ENCODE results near the gene CNTNAP5. TPM values are rescaled to one million over a fixed set of nuclear protein-coding genes. Genes with fewer than 3 reads are reported as not detected.

Gene CNTNAP5
- total and polyA plus RNA-seq, 2 donors (not counting 3 experiments of a cell fraction or from before 2014, with no cell fraction given), result not detected

DNA sequence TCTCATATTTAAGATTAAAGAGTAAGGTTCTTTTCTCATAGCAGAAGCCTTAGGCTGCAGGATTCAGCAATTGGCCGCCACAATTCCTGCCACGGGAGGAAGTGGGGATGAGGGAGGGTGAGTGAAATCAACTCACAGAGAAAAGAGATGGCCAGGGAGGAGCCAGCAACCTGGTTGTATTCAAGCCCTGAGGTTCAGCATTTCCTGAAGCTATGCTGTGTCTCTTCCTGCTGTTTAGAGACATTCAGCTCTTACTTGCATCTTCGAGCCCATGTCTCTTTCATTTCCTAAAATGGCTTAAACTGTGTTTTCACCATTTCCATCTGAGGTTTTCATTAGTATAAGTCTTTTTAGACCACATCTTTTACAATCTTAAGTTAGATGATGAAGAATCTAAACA is 522.6 kb downstream of the CNTNAP5 start:
- Histone ChIP-seq H3K9me1 (replicated peaks; ENCODE audit: control insufficient read depth, extremely low read depth, insufficient read depth, low read length) (no peaks in the 10 kb centered on the region), H3K9ac (replicated peaks; ENCODE audit: extremely low read depth, insufficient read depth, low read length) (no peak overlapping the region), H3K4me1 (ENCODE audit: control insufficient read depth, extremely low read depth, insufficient read depth, low read length) (no peaks in the 10 kb centered on the region), H3K4me2 (ENCODE audit: insufficient read depth, low read length) (no peak overlapping the region), H3K79me2 (ENCODE audit: control insufficient read depth, insufficient read depth, low read length) (no peaks in the 10 kb centered on the region), H3K27ac (ENCODE audit: insufficient read depth, low read depth, low read length) (no peak overlapping the region), H2AFZ (ENCODE audit: low read depth, low read length) (no peak overlapping the region), H4K20me1 (replicated peaks; ENCODE audit: control insufficient read depth, extremely low read depth, insufficient read depth, low read length) (no peaks in the 10 kb centered on the region), H3K4me3 (replicated peaks in 1 of 3; ENCODE audit: insufficient read depth in 1 of 3, low read depth in 1 of 3, low read length in 3 of 3) (no peak overlapping the region), H3K9me3 (replicated peaks; ENCODE audit: control insufficient read depth, insufficient read depth, low read length) (peaks cover 7% of the 10 kb centered on the region), H3K36me3 (ENCODE audit: control insufficient read depth in 2 of 2, extremely low read depth in 1 of 2, insufficient read depth in 2 of 2, low read length in 2 of 2) (no peaks in the 10 kb centered on the region), H3K27me3 (ENCODE audit: control insufficient read depth in 2 of 2, insufficient read depth in 2 of 2, low read length in 2 of 2) (no peaks in the 10 kb centered on the region)
- dilution Hi-C loops (cut with MboI; ENCODE audit: extremely low pct_ligation_motif_present, low sequenced_read_pairs), result no loop called here
- POLR2A ChIA-PET, result no interaction called here
- DNase-seq (ENCODE audit: low read depth, low spot score) (no peak), FAIRE-seq (no peak)
- no TSS peak for BruUV-seq (replicated peaks)
- CTCF ChIA-PET, result no interaction called here
- intact Hi-C loops (cut with micrococcal nuclease), result no loop called here
- TF ChIP-seq CTCF (IDR thresholded peaks at IDR 0.05; ENCODE audit: extremely low read depth in 1 of 2, insufficient read depth in 1 of 2, low read depth in 1 of 2, low read length in 2 of 2) (no peak), POLR2A (IDR thresholded peaks at IDR 0.05; ENCODE audit: low read depth, low read length) (no peak), EZH2 (IDR thresholded peaks at IDR 0.05; ENCODE audit: borderline replicate concordance, low read depth, low read length, severe bottlenecking) (no peak), GATA2 (IDR thresholded peaks at IDR 0.05; ENCODE audit: insufficient read depth, insufficient read length, low read depth, low read length) (no peak), JUN (IDR thresholded peaks at IDR 0.05; ENCODE audit: borderline replicate concordance, insufficient read depth, insufficient read length, low read depth) (no peak)
- TF ChIP-seq, protein P1, sequence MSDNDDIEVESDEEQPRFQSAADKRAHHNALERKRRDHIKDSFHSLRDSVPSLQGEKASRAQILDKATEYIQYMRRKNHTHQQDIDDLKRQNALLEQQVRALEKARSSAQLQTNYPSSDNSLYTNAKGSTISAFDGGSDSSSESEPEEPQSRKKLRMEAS (IDR thresholded peaks at IDR 0.05; ENCODE audit: insufficient read depth, insufficient read length), result no peak

All from endothelial cell of umbilical vein (primary cell).